LNCaP clone FGC (cell line): ENCODE data around the gene SCGN.

Experiments
- DNase-seq: peaks from one replicate; pipeline ENCODE4 v3.0.0-alpha.2; 2011; ENCODE audit warnings: low read depth
- H3K4me3 ChIP-seq: 2 replicates; pipeline ENCODE4 v1.5.1; 2011; ENCODE audit warnings: mild to moderate bottlenecking, low read depth, low read length, control low read depth
- TF ChIP-seq, protein P1 (sequence below): IDR thresholded peaks from 2 replicates; pipeline ENCODE4 v1.5.1; 2012; ENCODE audit warnings: mild to moderate bottlenecking; ENCODE audit not compliant: control insufficient read depth, insufficient read depth; ENCODE audit errors: extremely low read depth

The SCGN gene

DNA sequence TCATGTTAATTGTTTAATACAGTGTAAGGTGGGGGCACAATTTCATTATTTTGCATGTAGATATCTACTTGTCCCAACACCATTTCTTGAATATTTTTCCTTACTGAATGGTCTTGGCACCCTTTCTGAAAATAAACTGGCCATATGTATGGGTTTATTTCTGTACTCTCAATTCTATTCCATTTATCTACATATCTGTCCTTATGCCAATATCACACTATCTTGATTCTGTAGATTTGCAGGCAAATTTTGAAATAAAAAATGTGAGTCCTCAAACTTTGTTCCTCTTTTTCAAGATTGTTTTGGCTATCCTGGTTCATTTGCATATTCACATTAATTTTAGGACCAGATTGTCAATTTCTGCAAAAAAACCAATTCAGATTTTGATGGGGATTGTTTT, 34.8 kb downstream of the SCGN start:
- no peak for DNase-seq
- no peak overlapping the region for H3K4me3 ChIP-seq
- TF ChIP-seq, protein P1, sequence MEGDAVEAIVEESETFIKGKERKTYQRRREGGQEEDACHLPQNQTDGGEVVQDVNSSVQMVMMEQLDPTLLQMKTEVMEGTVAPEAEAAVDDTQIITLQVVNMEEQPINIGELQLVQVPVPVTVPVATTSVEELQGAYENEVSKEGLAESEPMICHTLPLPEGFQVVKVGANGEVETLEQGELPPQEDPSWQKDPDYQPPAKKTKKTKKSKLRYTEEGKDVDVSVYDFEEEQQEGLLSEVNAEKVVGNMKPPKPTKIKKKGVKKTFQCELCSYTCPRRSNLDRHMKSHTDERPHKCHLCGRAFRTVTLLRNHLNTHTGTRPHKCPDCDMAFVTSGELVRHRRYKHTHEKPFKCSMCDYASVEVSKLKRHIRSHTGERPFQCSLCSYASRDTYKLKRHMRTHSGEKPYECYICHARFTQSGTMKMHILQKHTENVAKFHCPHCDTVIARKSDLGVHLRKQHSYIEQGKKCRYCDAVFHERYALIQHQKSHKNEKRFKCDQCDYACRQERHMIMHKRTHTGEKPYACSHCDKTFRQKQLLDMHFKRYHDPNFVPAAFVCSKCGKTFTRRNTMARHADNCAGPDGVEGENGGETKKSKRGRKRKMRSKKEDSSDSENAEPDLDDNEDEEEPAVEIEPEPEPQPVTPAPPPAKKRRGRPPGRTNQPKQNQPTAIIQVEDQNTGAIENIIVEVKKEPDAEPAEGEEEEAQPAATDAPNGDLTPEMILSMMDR = no peak

DNA sequence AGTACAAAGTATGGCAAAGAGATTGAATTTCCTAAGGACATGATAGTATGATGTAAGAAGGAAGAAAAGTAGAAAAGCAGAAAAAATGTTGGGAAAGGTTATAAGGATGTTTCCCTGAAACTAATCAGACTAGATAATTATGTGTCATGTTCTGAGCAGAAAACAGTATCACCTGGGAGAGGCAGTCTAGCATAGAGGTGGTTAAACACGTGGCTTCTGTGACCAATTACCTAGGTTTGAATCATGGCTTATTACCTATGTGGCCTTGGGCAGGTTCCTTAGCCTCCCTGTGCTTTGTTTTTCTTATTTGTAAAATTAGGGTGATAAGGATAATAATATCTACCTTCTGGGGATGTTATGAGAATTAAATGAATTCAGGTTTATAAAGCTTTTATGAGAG, 38.0 kb downstream of the SCGN start:
- TF ChIP-seq, protein P1 = no peak
- DNase-seq = no peak
- no peak overlapping the region for H3K4me3 ChIP-seq

DNA sequence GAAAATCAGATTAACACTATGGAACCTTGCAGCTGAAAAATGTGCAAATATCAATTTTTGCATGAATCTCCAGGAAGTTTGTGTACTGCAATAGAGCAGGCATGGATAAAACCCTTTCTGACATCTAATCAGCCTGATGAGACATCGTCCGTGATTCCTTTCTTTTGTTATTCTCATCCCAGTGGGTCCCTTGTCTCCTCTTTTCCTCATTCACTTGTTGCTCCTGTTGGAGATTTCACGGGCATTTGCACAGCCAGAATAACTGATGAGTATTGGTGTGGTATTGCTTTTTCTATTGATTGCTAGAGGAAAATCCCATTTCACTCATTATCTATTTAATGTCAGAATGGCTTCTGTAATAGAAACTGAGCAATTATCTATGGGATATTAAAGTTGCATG, 39.9 kb downstream of the SCGN start:
- no peak overlapping the region for H3K4me3 ChIP-seq
- DNase-seq = no peak
- TF ChIP-seq, protein P1 = no peak

DNA sequence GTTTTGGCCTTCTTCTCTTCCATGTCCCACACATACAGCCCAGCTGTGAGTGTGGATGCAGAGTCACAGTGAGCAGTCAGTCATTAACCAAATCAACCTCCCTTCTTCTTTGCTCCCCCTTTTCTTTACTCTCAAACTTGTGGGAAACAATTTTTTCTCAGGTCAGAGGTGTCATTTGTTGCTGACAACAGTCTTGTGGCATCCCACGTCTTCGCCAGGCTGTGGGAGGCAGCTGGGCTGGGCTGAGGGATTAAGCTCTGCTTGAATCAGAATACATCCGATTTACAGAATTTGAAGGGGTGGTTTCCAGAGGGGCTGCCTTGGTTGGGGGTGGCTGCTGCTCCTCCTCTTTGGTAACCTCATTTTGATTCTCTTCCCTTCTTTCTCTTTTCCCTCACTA, 40.5 kb downstream of the SCGN start:
- no peak overlapping the region for H3K4me3 ChIP-seq
- DNase-seq = no peak
- TF ChIP-seq, protein P1 = no peak

DNA sequence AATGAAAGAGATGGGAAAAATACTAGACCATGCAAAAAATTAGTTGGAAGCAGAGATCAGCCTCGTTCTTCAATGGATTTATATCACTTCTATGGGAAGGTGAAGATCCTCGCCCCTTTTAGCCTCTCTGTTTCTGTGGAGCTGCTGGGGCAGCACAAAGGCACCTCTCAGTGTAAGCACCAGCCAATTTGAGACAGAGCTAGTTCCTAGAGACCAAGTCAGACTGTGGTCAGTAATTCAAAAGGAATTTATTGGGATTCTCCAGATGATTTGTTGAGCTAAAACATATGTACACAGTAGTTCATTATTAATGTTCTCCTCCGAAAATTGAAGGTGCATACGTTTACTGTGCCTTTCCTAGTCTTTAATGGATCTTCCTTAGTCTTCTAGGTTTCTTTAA, 42.4 kb downstream of the SCGN start:
- DNase-seq = no peak
- H3K4me3 ChIP-seq = no peak overlapping the region
- TF ChIP-seq, protein P1 = no peak

DNA sequence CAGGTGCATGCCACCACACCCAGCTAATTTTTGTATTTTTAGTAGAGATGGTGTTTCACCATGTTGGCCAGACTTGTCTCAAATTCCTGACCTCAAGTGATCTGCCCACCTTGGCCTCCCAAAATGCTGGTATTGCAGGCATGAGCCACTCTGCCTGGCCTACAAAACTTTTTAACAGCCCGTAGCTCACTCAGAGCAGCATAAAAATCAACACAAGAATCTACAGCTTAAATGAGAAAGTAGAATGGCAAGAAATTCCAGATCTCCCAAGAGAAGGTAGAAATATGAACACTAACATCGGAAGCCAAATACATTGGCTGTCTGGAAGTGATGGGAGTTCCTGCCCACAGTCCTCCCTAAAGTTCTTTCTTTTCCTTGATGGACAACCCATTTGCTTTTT, 43.7 kb downstream of the SCGN start:
- TF ChIP-seq, protein P1 = no peak
- no peak overlapping the region for H3K4me3 ChIP-seq
- no peak for DNase-seq

DNA sequence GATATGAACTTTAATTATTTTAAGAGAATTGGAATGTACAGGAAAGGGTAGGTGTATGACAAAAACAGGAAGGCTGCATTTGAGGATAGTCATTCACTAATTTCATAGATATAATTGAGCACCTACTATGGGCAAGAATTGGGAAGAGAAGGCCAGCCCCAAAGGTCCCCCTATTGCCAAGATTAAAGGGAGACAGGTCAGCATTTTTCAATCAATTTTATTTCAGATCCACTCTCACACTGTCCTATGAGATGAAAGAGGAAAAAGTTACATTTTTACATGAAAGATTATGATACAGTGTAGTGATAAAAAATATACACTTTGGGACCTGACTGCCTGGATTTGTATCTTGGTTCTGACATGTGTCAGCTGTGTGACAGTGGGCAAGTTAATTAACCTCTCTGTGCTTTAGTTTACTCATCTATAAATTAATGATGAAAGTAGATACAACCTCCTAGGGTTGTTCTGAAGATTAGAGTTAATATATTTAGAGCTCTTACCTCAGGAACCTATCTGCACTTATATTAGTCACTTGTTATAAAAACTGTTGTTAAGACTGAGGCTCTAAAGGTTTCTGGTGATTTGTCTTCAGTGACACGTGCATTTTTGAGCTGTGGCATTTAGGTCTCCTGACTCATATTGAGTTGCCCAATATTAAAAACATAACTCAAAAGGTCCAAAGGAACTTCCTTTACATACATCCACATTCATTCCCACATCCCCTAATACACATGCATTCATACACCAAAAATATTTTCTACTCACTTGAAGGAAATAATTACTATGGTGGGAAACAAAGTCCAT, 45.7 kb downstream of the SCGN start:
- DNase-seq = no peak
- TF ChIP-seq, protein P1 = no peak
- no peak overlapping the region for H3K4me3 ChIP-seq
